ENCODE results near the gene SLC50A1.
"Not testable (repeated sequence)": the region's sequence is repeated elsewhere in the genome, so short reads cannot be mapped to it uniquely, and the experiment has no call there.

The SLC50A1 gene

DNA sequence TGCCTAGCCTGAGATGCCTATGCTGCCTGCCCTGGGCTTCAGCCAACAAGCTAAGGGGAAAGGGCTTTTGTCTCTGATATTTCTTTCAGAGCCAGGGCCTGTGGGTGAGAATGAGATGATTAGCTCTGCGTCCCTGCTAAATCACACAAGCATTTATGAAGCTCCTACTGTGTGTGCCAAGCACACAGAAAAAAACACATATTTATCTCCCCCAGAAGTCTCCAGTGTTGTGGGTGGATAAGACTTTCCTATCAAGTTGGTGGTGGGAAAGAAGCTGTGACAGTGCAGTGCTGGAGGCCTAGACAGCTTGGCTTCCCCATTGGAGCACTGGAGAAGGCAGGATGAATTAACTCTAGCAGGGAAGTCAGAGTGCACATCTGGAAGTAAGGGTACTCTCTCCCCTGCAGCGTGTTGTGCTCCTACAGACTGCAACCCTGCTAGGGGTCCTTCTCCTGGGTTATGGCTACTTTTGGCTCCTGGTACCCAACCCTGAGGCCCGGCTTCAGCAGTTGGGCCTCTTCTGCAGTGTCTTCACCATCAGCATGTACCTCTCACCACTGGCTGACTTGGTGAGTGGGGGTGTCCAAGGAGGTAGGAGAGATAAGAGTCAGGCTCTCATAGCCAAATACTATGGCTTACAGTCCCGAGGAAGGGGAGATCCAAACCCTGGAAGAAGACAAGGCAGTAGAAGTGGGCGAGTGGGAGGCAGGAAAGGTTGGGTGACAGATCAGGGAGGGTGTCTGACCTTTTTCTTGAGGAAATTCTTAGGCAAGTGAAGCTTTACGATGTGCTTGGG is 1.7 kb downstream of the SLC50A1 start:
- DNase-seq: no peak

DNA sequence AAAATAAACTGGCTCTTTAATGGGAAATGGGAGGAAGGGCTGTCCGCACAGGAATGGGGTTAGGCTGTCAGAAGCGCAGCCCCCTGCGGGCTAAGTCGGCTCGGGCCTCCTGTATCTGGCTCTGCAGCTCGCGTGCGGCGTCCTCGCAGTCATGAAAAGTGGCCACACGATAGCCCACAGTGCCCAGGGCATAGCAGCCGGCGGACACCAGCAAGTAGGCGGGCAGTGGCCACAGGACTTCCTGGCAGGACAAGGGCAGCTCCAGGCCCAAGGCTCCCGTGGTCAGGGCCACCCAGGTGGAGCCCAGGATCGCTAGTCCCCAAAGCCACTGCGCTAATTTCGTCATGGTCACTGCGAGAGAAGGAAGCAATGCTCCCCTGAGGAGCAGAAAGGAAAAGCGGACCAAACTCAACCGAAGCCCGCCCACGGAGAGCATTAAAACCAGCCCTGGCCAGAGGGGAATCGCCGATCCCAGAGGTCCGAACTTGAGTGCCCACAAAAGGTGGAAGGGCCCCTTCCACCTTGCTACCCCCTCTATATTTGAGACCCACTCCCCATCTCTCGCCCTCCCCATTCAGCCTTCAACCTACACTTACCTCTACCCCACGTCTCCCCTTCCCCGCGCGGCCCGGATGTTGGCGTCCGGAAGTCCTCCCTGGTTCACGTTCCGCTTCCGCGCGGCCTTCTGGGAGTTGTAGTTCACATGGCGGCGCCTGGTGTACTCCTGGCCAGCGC is 4.4 kb downstream of the SLC50A1 start, which contains the start of gene DPM3:
TSS of gene DPM3 (minus strand) at position 637 of the 735 bp plus-strand sequence. CDS start at position 346, 291 bp downstream.
- DNase-seq: peak; percentile 13 to 49

DNA sequence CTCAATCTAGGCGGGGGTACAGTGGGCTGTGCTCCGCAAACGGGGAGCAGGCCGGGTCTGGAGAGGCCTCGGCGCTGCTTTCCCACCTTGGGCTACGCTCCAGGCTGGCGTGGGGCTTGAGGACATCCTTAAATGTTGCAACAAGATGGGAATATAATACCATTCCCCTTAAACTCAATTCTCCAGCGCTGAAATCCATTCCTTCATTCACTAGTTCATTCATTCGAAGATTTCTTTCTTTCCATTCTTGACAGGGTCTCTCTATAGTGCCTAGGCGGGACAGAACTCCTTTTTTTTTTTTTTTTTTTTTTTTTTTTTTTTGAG is 4.9 kb downstream of the SLC50A1 start:
- DNase-seq: no peak

DNA sequence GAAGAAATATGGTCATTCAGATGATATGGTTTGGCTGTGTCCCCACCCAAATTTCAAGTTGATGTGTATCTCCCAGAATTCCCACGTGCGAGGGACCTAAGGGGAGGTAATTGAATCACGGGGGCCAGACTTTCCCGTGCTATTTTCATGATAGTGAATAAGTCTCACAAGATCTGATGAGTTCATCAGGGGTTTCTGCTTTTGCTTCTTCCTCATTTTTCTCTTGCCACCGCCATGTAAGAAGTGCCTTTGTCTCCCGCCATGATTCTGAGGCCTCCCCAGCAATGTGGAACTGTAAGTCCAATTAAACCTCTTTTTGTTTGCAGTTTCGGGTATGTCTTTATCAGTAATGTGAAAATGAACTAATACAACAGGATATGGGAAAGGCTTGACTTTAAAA is 6.1 kb downstream of the SLC50A1 start:
- DNase-seq: no peak

DNA sequence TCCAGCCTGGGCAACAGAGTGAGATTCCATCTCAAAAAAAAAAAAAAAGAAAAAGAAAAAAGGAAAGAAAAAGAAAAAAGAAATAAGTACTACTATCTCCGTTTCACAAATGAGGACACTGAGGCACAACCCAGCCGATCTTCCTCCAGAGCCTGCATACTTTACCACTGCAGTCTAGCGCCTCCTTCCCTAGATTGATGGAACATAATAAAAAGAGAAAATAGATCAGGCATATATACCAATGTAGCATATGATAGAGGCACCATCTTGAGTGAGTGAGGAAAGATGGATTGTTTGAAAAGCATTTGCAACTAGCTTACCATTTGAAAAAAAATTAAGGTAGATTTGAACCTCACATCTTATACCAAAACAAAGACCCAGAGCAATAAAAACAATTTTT is 9.8 kb downstream of the SLC50A1 start:
- DNase-seq: no peak

DNA sequence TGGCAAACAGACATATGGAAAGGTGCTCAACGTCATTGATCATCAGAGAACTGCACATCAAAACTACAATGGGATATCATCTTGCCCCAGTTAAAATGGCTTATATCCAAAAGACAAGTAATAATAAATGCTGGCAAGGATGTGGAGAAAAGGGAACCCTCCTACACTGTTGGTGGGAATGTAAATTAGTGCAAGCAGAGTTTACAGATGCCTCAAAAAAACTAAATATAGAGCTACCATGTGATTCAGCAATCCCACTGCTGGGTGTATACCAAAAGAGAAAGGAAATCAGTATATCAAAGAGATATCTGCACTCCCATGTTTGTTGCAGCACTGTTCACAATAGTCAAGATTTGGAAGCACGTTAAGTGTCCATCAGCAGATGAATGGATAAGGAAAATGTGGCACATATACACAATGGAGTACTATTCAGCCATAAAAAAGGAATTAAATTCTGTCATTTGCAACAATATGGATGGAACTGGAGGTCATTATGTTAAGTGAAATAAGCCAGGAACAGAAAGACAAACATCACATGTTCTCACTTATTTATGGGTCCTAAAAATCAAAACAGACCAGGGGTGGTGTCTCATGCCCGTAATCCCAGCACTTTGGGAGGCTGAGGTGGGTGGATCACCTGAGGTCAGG is 20.5 kb downstream of the SLC50A1 start:
- not testable (repeated sequence) for DNase-seq

DNA sequence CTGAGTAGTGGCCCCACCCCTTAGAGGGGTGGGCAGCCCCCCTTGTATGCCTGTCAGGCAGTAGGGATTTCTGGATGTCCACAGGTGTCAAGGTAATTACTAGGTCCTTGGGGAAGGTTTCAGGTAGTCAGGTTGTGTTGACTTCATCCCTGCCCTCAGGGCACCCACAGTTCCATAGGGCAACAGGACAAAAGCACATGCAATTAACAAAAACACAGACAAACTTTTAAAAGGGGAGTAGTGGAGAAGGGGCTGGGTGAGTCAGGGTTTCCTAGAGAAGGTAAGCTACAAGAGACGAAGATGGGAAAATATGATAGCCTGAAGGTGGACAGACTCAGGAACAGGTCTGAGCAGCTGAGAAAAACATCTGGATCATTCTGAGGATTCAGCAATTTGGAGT is 23.3 kb downstream of the SLC50A1 start:
- no peak for DNase-seq

DNA sequence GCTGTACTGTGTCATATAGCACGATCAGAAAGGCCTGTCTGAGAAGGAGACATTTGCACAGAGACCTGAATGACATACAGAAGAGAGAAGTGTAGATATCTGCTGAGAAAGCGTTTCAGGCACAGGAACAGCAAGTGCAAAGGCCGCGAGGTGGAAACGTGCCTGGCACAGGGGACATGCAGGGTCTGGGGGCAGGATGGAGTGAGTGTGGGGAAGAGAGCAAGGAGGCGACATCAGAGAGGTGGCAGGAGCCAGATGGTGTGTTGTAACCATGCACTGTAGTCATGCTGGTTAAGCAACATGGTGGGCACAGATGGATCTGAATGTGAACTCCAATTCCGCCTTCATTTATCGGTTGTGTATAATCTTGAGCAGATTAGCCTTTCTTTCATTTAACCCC is 24.5 kb downstream of the SLC50A1 start:
- DNase-seq: no peak

DNA sequence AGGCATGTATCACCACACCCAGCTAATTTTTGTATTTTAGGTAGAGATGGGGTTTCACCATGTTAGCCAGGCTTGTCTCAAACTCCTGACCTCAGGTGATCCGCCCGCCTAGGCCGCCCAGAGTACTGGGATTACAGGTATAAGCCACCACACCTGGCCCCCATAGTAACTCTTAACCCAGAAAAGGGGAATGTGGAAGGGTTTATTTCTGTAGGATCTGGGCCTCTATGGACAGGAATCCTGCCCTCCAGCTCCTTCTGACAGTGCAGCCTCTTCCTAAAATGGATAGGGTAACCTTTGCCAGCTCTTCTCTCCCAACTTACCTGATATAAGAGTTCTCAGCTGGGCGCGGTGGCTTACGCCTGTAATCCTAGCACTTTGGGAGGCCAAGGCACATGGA is 27.0 kb downstream of the SLC50A1 start:
- DNase-seq: not testable (repeated sequence)

DNA sequence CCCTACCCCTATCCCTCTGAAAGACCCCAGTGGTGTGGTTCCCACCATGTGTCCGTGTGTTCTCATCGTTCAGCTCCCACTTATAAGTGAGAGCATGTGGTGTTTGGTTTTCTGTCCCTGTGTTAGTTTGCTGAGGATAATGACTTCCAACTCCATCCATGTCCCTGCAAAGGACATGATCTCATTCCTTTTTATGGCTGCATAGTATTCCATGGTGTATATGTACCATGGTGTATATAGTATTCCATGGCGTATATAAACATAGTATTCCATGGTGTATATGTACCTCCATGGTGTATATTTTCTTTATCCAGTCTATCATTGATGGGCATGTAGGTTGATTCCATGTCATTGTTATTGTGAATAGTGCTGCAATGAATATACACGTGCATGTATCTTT is 28.1 kb downstream of the SLC50A1 start:
- DNase-seq: not testable (repeated sequence)

DNA sequence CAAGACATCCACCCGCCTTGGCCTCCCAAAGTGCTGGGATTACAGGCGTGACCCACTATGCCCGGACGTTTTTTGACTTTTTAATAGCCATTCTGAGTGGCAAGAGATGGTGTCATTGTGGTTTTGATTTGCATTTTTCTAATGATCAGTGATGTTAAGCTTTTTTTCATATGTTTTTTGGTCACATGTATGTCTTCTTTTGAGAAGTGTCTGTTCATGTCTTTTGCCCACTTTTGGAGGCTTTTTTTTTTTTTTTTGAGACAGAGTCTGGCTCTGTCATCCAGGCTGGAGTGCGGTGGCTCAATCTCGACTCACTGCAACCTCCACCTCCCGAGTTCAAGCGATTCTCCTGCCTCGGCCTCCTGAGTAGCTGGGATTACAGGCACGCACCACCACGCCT is 29.0 kb downstream of the SLC50A1 start:
- DNase-seq: not testable (repeated sequence)

DNA sequence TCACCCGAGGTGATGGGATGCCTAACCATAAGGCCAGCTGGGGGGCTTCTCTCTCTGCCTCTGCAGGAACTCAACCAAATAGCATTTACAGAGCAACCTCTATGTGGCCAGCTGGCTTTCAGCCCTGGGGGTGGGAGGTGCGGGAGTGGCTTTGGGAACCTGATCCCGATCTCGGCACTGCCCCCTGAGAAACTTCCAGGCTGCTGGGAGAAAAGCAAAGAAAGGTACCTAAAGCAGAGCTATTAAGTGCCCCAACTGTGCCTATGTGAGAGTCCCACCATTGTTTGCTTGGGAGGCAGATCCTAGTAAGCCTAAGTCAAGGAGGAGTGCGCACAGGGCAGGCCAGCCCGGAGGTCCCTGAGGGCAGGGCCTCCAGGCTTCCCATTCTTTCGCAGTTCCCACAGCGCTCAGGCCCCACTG is 30.4 kb downstream of the SLC50A1 start:
- DNase-seq: no peak

DNA sequence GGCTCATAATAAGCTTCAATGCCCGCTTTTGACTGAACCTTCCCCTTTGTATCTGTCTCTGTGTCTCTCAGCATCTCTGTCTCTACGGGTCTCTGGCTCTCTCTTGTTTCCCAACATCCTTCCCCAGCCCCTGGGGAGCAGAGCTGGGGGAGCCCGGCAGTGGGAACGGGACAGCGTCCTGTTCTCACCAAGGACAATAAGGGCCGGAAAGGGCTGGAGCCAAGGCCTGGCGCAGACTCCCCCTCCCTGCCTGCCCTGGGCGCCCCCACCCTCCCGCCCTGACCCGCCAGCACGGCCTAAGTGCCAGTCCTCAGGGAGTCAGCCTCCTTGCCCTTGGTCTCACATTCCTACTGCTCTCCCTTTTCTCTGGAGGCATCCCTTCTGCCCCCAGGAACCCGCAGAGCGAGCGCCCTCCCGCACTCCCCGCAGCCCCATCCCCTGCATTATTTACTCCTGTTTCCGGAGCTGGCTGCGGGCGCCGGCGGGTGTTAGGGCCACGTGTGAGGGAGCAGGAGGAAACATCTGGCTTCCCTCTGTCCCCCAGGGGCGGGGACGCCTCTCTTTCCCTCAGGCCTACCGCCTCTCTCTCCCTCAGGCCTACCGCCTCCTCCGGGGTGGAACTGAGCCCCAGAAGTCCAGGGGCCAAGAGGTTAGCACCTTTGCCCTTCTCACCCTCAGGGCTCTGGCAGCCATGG is 31.0 kb downstream of the SLC50A1 start:
- DNase-seq: no peak

DNA sequence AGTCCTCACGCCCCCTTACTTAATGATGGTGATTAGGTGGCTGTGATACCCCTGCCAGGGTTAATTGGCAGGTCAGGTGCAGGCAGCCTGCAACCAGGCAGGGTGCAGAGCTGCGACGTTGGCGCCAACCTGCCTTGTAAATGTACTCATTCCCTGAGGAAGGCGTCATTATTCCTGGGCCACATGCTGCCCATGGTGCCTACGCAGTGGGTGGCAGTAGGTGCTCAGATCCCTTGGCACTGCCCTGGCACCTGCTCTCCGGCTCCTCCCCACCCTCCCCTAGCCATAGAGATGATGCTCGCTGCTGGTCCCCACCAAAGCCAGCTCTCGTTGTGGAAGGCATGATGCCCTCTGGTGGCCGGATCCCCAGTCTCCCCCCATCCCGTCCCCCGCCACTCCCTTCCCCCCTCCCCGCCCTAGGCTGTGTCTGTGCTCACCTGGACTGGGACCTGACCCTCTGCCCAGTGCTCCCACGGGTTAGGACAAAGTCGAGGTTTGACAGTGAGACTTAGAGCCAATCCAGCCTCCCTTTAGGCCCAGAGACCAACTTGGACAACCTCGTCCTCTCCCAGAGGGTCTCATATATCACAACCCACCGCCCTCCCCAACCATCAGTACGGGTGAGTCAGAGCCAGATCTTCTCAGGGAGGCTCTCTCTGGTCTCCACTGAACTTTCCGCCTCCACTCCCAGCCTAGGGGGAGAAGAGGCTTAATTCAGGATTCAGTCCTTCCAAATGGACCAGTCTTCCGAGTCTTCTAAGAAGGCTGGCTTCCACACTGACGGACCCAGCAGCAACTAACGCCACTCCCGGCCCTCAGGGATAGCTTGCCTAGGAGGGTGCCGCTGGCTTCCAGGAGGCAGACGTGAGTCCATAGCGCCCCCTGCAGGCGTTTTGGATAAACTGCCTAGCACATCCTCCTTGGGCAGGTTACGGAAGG is 31.8 kb downstream of the SLC50A1 start:
- peak; percentile 28 to 54 for DNase-seq

DNA sequence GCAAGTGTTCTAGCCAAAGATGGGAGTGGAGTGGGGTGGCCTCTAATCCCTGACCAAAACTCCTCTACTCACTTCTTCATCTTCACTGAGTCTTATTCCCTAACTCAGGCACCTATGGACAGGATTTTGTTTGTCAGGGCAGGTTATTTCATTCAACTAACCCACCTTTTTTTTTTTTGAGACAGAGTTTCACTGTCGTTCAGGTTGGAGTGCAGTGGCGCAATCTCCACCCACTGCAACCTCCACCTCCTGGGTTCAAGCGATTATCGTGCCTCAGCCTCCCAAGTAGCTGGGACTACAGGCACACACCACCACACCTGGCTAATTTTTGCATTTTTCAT is 32.4 kb downstream of the SLC50A1 start:
- not testable (repeated sequence) for DNase-seq

DNA sequence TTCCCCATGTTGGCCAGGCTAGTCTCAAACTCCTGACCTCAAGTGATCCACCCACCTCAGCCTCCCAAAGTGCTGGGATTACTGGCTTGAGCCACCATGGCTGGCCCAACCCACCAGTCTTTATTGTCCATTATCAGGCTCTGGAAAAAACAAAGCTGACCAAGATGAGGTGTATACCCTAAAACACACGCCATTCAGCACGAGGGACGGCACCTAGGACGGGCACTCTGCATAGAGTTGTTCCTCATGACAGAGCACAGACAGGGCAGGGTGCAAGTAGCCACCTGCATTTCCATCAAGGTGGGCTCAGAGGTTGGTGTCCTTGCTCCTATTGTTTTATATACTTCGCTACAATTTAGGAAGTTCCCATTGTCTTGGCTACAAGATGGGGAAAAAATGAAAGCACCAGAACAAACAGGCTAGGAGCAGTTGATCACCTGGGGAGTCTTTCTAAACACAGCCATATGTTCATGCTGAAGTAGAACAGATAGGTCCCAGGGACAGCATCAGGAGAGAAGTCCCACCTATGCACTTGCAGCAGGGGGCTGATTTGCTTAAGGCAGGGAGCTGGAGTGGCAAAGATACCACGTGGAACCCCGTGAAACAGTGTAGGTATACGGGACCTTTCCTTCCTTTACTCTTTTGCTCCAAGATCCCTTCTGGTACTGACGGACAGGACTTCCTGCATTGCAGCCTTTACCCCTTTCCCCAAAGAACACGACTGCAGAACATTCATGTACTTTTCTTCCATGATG is 33.0 kb downstream of the SLC50A1 start:
- no peak for DNase-seq

DNA sequence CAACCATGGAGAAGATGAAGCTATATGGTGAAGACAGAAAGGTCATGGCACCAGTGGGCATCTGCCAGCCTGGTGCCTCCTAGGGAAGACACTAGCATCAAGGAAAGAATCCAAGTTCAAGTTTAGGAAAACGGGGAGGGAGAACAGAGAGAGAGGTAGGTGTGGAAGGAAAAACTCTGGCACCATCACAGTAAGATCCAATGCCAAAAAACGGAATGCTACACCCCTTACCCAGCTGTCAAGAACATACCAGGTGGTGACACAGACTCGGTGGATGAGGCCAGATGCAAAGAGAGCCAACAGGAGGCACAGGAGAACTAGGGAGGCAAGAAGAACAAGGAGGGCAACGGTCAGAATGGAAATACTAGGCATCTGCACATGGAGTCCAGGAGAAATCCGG is 33.9 kb downstream of the SLC50A1 start:
- no peak for DNase-seq

DNA sequence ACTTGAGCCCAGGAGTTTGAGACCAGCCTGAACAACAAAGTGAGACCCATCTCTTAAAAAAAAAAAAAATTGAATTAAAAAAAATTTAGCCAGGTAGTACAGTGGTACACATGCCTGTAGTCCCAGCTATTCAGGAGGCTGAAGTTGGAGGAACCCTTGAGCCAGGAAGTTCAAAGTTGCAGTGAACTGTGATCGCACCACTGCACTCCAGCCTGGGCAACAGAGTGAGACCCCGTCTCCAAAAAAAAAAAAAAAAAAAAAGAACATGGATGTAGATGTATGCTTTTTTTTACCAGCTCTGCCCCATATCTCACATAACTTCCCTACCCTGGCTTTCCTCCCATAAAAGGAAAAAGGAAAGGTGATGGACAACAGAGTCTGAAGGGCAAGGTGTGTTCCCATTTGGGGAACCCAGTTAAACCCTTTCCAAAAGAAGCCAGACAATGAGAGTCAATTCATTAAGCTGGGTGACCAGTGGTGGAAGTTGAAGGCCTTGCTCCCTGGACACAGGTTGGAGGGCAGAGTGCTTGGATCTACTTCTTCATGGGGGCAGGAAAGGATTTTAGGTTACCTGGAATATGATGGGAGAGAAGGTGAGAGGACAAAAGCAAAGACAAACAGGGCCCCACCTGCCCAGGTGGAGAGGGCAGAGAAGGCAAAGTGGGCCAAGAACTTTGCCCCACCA is 34.6 kb downstream of the SLC50A1 start:
- no peak for DNase-seq

DNA sequence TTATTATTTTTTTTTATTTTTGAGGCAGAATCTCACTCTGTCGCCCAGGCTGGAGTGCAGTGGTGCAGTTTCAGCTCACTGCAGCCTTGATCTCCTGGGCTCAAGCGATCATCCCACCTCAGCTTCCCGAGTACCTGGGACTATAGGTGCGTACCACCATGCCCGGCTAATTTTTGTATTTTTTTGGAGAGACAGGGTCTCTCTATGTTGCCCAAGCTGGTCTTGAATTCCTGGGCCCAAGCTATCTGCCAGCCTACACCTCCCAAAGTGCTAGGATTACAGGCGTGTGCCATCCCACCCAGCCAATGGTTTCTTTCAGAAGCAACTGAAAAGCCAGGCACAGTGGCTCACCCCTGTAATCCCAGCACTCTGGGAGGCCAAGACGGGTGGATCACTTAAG is 35.2 kb downstream of the SLC50A1 start:
- no peak for DNase-seq

DNA sequence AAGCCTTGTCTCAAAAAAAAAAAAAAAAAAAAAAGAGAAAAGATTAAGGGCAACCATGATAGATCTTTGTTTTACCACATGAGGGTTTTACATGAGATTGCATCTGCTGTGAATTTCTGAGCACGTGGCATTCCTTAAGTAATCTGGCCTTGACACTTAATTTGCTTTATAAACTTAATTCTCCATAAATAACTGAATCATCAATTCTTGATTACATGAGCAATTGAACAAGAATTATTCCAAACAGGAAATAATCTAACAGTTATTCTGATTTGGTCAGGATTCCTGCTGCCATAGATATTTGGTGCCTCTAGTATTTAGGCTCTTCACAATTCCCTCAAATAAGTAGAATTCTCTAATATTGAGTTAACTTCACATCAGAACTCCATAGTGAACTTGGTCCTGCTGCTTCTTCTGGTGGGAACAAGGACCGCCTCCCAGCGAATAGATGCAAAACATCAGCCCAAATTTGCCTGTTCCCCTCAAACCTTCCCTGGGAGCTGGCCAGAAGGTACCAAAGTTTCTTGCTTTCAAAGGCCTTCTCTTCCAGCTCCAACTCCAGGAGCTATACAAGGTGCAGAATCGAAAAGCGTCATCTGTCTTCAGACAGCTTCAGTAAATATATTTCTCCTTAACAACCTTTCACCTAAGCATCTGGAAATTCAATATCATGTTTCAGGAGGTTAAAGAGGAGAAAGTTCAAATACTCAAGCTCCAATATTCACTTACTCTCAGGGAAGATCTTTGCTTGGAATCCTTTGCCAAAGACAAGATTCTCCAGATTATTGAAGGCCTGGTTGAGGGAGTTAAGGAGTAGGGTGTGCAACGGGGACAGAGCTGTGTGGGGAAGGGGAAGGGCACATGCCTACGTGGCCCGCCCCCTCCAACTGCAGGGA is 36.4 kb downstream of the SLC50A1 start:
- no peak for DNase-seq
